GM12891 (cell line): ENCODE results near the gene ZFAND2A.
A peak's percentile ranks its signal among the peaks of the same experiment; 100 is the strongest.
"Not testable (repeated sequence)": the region's sequence is repeated elsewhere in the genome, so short reads cannot be mapped to it uniquely, and the experiment has no call there.

Experiments
- DNase-seq: peaks from one replicate; pipeline ENCODE4 v3.0.0; 2011; ENCODE audit warnings: low spot score; ENCODE audit not compliant: insufficient read length
- FAIRE-seq: peaks from 2 replicates; lab custom pipeline; 2011; peaks lifted over from hg19 to GRCh38; lab: Jason Lieb, UNC
- PAX5 ChIP-seq: IDR thresholded peaks from 2 replicates; pipeline ENCODE4 v1.6.1; 2011; ENCODE audit warnings: low read length, moderate library complexity, mild to moderate bottlenecking; ENCODE audit not compliant: insufficient read depth, severe bottlenecking
- POLR2A ChIP-seq: IDR thresholded peaks from 2 replicates; pipeline ENCODE4 v1.6.1; 2011; ENCODE audit warnings: low read depth, low read length, control low read depth
- POLR2AphosphoS5 ChIP-seq: IDR thresholded peaks from 2 replicates; pipeline ENCODE4 v1.6.1; 2011; ENCODE audit warnings: low read depth, low read length, control low read depth
- POU2F2 ChIP-seq: IDR thresholded peaks from 2 replicates; pipeline ENCODE4 v1.6.1; 2011; ENCODE audit warnings: low read depth, mild to moderate bottlenecking, control low read depth, low read length, moderate library complexity
- SPI1 ChIP-seq: IDR thresholded peaks from 2 replicates; pipeline ENCODE4 v1.6.1; 2011; ENCODE audit warnings: low read depth, low read length, control low read depth
- TAF1 ChIP-seq: IDR thresholded peaks from 2 replicates; pipeline ENCODE4 v1.6.1; 2011; ENCODE audit warnings: low read depth, low read length, control low read depth

ZFAND2A gene

GRCh38 chr7:1119201-1119600 is 40.8 kb downstream of the ZFAND2A start:
- TF ChIP-seq SPI1 (no peak), TAF1 (no peak), POLR2A (no peak), POLR2AphosphoS5 (no peak), POU2F2 (no peak), PAX5 (no peak)
- FAIRE-seq (no peak), DNase-seq (no peak)

- FAIRE-seq, result no peak
- DNase-seq, result no peak
- TF ChIP-seq PAX5 (no peak), POLR2A (no peak), POLR2AphosphoS5 (no peak), POU2F2 (no peak), SPI1 (no peak), TAF1 (no peak)
These were observed 42.6 kb downstream of the ZFAND2A start for GRCh38 chr7:1117321-1117928.

GRCh38 chr7:1116383-1117008 is 43.5 kb downstream of the ZFAND2A start:
- DNase-seq, result not testable (repeated sequence)
- peak; percentile 76 for FAIRE-seq

- DNase-seq, FAIRE-seq: not testable (repeated sequence)
These were observed 44.6 kb downstream of the ZFAND2A start for GRCh38 chr7:1115171-1116045.

- no peak for TF ChIP-seq TAF1
- TF ChIP-seq POU2F2, result no peak
- TF ChIP-seq POLR2A, result no peak
- no peak for TF ChIP-seq PAX5
- no peak for TF ChIP-seq POLR2AphosphoS5
- TF ChIP-seq SPI1, result no peak
- FAIRE-seq (no peak), DNase-seq (no peak)
These were observed 45.5 kb downstream of the ZFAND2A start for GRCh38 chr7:1114505-1114904.

GRCh38 chr7:1114088-1114487 is 45.9 kb downstream of the ZFAND2A start:
- no peak for TF ChIP-seq SPI1
- no peak for TF ChIP-seq POLR2AphosphoS5
- no peak for TF ChIP-seq TAF1
- TF ChIP-seq POLR2A, result no peak
- TF ChIP-seq PAX5, result no peak
- no peak for TF ChIP-seq POU2F2
- DNase-seq (no peak), FAIRE-seq (no peak)

- TF ChIP-seq PAX5, result no peak
- TF ChIP-seq POLR2AphosphoS5, result no peak
- TF ChIP-seq TAF1, result no peak
- no peak for TF ChIP-seq POLR2A
- no peak for TF ChIP-seq POU2F2
- TF ChIP-seq SPI1, result no peak
- no peak for FAIRE-seq
These were observed 46.5 kb downstream of the ZFAND2A start for GRCh38 chr7:1113548-1113885.

GRCh38 chr7:1112625-1113547 is 47.1 kb downstream of the ZFAND2A start:
- FAIRE-seq (no peak), DNase-seq (no peak)
- TF ChIP-seq POLR2A, result no peak
- TF ChIP-seq POLR2AphosphoS5, result no peak
- no peak for TF ChIP-seq SPI1
- no peak for TF ChIP-seq TAF1
- no peak for TF ChIP-seq PAX5

More at GRCh38 chr7:1113548-1113885, 46.5 kb downstream of the ZFAND2A start:
- DNase-seq, result no peak

- FAIRE-seq (no peak), DNase-seq (no peak)
These were observed 47.9 kb downstream of the ZFAND2A start for GRCh38 chr7:1112109-1112508.

GRCh38 chr7:1111156-1111555 is 48.8 kb downstream of the ZFAND2A start:
- FAIRE-seq (no peak), DNase-seq (no peak)
- TF ChIP-seq POLR2AphosphoS5 (no peak), POLR2A (no peak), TAF1 (no peak), SPI1 (no peak), PAX5 (no peak), POU2F2 (no peak)

More at GRCh38 chr7:1112109-1112508, 47.9 kb downstream of the ZFAND2A start:
- TF ChIP-seq PAX5 (no peak), POU2F2 (no peak), TAF1 (no peak), POLR2A (no peak), POLR2AphosphoS5 (no peak), SPI1 (no peak)
